ENCODE data around the gene SPOCK3. TPM values are rescaled to one million over a fixed set of nuclear protein-coding genes. Genes with fewer than 3 reads are reported as not detected.
"Not testable (repeated sequence)": the region's sequence is repeated elsewhere in the genome, so short reads cannot be mapped to it uniquely, and the experiment has no call there.

Gene SPOCK3
- polyA plus RNA-seq, 2 donors = 0.04 to 0.08 TPM

- Histone ChIP-seq H3K9me3 (ENCODE audit: control insufficient read depth in 2 of 2, insufficient read depth in 1 of 2, low read depth in 1 of 2, low read length in 1 of 2) (no peaks in the 10 kb centered on the region), H3K27me3 (ENCODE audit: control insufficient read depth in 1 of 2, insufficient read depth in 2 of 2, low read length in 2 of 2) (no peaks in the 10 kb centered on the region), H3K4me1 (ENCODE audit: control insufficient read depth in 2 of 2, insufficient read depth in 2 of 2, low read length in 1 of 2) (no peaks in the 10 kb centered on the region), H3K36me3 (ENCODE audit: control insufficient read depth in 2 of 2, insufficient read depth in 2 of 2, low read length in 1 of 2) (no peaks in the 10 kb centered on the region), H3K4me3 (ENCODE audit: low read depth in 1 of 2, low read length in 2 of 2) (no peak overlapping the region), H3K27ac (ENCODE audit: low read depth in 2 of 2, low read length in 1 of 2) (no peak overlapping the region)
- 61 to 76% methylated on average over 1 of the region's 1 CpG for WGBS, 2 donors
Observed at GRCh38 chr4:166724369-166724768, 509.9 kb downstream of the SPOCK3 start.

- Histone ChIP-seq H3K9me3 (ENCODE audit: control insufficient read depth in 2 of 2, insufficient read depth in 1 of 2, low read depth in 1 of 2, low read length in 1 of 2) (no peaks in the 10 kb centered on the region), H3K27ac (ENCODE audit: low read depth in 2 of 2, low read length in 1 of 2) (no peak overlapping the region), H3K4me1 (ENCODE audit: control insufficient read depth in 2 of 2, insufficient read depth in 2 of 2, low read length in 1 of 2) (no peaks in the 10 kb centered on the region), H3K27me3 (ENCODE audit: control insufficient read depth in 1 of 2, insufficient read depth in 2 of 2, low read length in 2 of 2) (no peaks in the 10 kb centered on the region), H3K4me3 (ENCODE audit: low read depth in 1 of 2, low read length in 2 of 2) (no peak overlapping the region), H3K36me3 (ENCODE audit: control insufficient read depth in 2 of 2, insufficient read depth in 2 of 2, low read length in 1 of 2) (no peaks in the 10 kb centered on the region)
- WGBS, 2 donors = 81 to 82% methylated on average over 5 of the region's 5 CpGs
Observed at GRCh38 chr4:166723532-166724140, 510.7 kb downstream of the SPOCK3 start.

GRCh38 chr4:166715748-166716713 lies 518.3 kb downstream of the SPOCK3 start:
- WGBS, 2 donors = 78 to 91% methylated on average over 12 of the region's 12 CpGs
- H3K27me3 ChIP-seq (ENCODE audit: control insufficient read depth in 1 of 2, insufficient read depth in 2 of 2, low read length in 2 of 2); H3K27ac ChIP-seq (ENCODE audit: low read depth in 2 of 2, low read length in 1 of 2): not testable (repeated sequence)

GRCh38 chr4:166700592-166700991 lies 533.7 kb downstream of the SPOCK3 start:
- no peaks in the 10 kb centered on the region for H3K27me3 ChIP-seq (ENCODE audit: control insufficient read depth in 1 of 2, insufficient read depth in 2 of 2, low read length in 2 of 2)
- no peaks in the 10 kb centered on the region for H3K36me3 ChIP-seq (ENCODE audit: control insufficient read depth in 2 of 2, insufficient read depth in 2 of 2, low read length in 1 of 2)
- 77% methylated on average over 4 of the region's 4 CpGs for WGBS, 2 donors
- H3K9me3 ChIP-seq (ENCODE audit: control insufficient read depth in 2 of 2, insufficient read depth in 1 of 2, low read depth in 1 of 2, low read length in 1 of 2) = peaks cover 0 to 6% of the 10 kb centered on the region in 2 donors
- no peaks in the 10 kb centered on the region for H3K4me1 ChIP-seq (ENCODE audit: control insufficient read depth in 2 of 2, insufficient read depth in 2 of 2, low read length in 1 of 2)
- H3K27ac ChIP-seq (ENCODE audit: low read depth in 2 of 2, low read length in 1 of 2) = no peak overlapping the region
- H3K4me3 ChIP-seq (ENCODE audit: low read depth in 1 of 2, low read length in 2 of 2) = no peak overlapping the region

More at GRCh38 chr4:166715748-166716713, 518.3 kb downstream of the SPOCK3 start:
- H3K36me3 ChIP-seq (ENCODE audit: control insufficient read depth in 2 of 2, insufficient read depth in 2 of 2, low read length in 1 of 2); H3K9me3 ChIP-seq (ENCODE audit: control insufficient read depth in 2 of 2, insufficient read depth in 1 of 2, low read depth in 1 of 2, low read length in 1 of 2); H3K4me3 ChIP-seq (ENCODE audit: low read depth in 1 of 2, low read length in 2 of 2); H3K4me1 ChIP-seq (ENCODE audit: control insufficient read depth in 2 of 2, insufficient read depth in 2 of 2, low read length in 1 of 2): not testable (repeated sequence)

GRCh38 chr4:166688835-166689234 lies 545.5 kb downstream of the SPOCK3 start:
- H3K27me3 ChIP-seq (ENCODE audit: control insufficient read depth in 1 of 2, insufficient read depth in 2 of 2, low read length in 2 of 2) = no peaks in the 10 kb centered on the region
- 57 to 59% methylated on average over 2 of the region's 2 CpGs for WGBS, 2 donors
- H3K9me3 ChIP-seq (ENCODE audit: control insufficient read depth in 2 of 2, insufficient read depth in 1 of 2, low read depth in 1 of 2, low read length in 1 of 2) = no peaks in the 10 kb centered on the region
- H3K27ac ChIP-seq (ENCODE audit: low read depth in 2 of 2, low read length in 1 of 2) = no peak overlapping the region
- H3K4me1 ChIP-seq (ENCODE audit: control insufficient read depth in 2 of 2, insufficient read depth in 2 of 2, low read length in 1 of 2) = no peaks in the 10 kb centered on the region
- H3K36me3 ChIP-seq (ENCODE audit: control insufficient read depth in 2 of 2, insufficient read depth in 2 of 2, low read length in 1 of 2) = no peaks in the 10 kb centered on the region
- H3K4me3 ChIP-seq (ENCODE audit: low read depth in 1 of 2, low read length in 2 of 2) = no peak overlapping the region

- Histone ChIP-seq H3K4me3 (ENCODE audit: low read depth in 1 of 2, low read length in 2 of 2) (no peak overlapping the region), H3K9me3 (ENCODE audit: control insufficient read depth in 2 of 2, insufficient read depth in 1 of 2, low read depth in 1 of 2, low read length in 1 of 2) (no peaks in the 10 kb centered on the region), H3K27me3 (ENCODE audit: control insufficient read depth in 1 of 2, insufficient read depth in 2 of 2, low read length in 2 of 2) (no peaks in the 10 kb centered on the region), H3K4me1 (ENCODE audit: control insufficient read depth in 2 of 2, insufficient read depth in 2 of 2, low read length in 1 of 2) (no peaks in the 10 kb centered on the region), H3K36me3 (ENCODE audit: control insufficient read depth in 2 of 2, insufficient read depth in 2 of 2, low read length in 1 of 2) (no peaks in the 10 kb centered on the region), H3K27ac (ENCODE audit: low read depth in 2 of 2, low read length in 1 of 2) (no peak overlapping the region)
- WGBS, 2 donors = 80 to 91% methylated on average over 1 of the region's 1 CpG
Observed at GRCh38 chr4:166687828-166688227, 546.5 kb downstream of the SPOCK3 start.
